GM23338 (cell line): Measurements from ENCODE around the gene ASCL5. TPM values are rescaled to one million over a fixed set of nuclear protein-coding genes. Genes with fewer than 3 reads are reported as not detected.

Experiments used
- ATAC-seq: fragments of 200-7000 bp; cut with Tn5 transposase; 3 replicates; pipeline ENCODE4 v1.9.1; 2020
- DNase-seq: peaks from one replicate; pipeline ENCODE4 v3.0.0-alpha.2; 2015; ENCODE audit warnings: low spot score
- H2AFZ ChIP-seq: fragments of 200-600 bp; sonication (generic); 2 replicates; pipeline ENCODE4 v1.8.0; 2016; ENCODE audit warnings: antibody characterized with exemption, mild to moderate bottlenecking, moderate library complexity
- H3F3A ChIP-seq: fragments of 200-600 bp; sonication (generic); replicated peaks from 2 replicates; pipeline ENCODE4 v1.8.0; 2017; ENCODE audit warnings: antibody characterized with exemption, mixed run types, low read depth
- H3K27ac ChIP-seq: fragments of 200-600 bp; sonication (generic); 2 replicates; pipeline ENCODE4 v1.6.1; 2016; ENCODE audit warnings: low read depth
- H3K27me3 ChIP-seq: fragments of 200-600 bp; sonication (generic); 2 replicates; pipeline ENCODE4 v1.8.0; 2016; ENCODE audit warnings: mild to moderate bottlenecking, mixed run types, moderate library complexity; ENCODE audit not compliant: insufficient read depth
- H3K36me3 ChIP-seq: fragments of 200-600 bp; sonication (generic); 2 replicates; pipeline ENCODE4 v1.8.0; 2016; ENCODE audit warnings: mild to moderate bottlenecking; ENCODE audit not compliant: insufficient read depth
- H3K4me1 ChIP-seq: fragments of 200-600 bp; sonication (generic); 2 replicates; pipeline ENCODE4 v1.8.0; 2016; ENCODE audit warnings: mild to moderate bottlenecking, moderate library complexity; ENCODE audit not compliant: insufficient read depth
- H3K4me2 ChIP-seq: fragments of 200-600 bp; sonication (generic); 2 replicates; pipeline ENCODE4 v1.7.1; 2017; ENCODE audit warnings: mixed run types
- H3K4me3 ChIP-seq: fragments of 200-600 bp; sonication (generic); 2 replicates; pipeline ENCODE4 v1.6.1; 2016; ENCODE audit warnings: mixed run types
- H3K79me2 ChIP-seq: fragments of 200-600 bp; sonication (generic); replicated peaks from 2 replicates; pipeline ENCODE4 v1.8.0; 2017; ENCODE audit warnings: mild to moderate bottlenecking; ENCODE audit not compliant: insufficient read depth
- H3K9me2 ChIP-seq: fragments of 200-600 bp; sonication (generic); 2 replicates; pipeline ENCODE4 v1.8.0; 2017; ENCODE audit not compliant: insufficient read depth
- H4K20me1 ChIP-seq: fragments of 200-600 bp; sonication (generic); replicated peaks from 2 replicates; pipeline ENCODE4 v1.8.0; 2017; ENCODE audit warnings: mild to moderate bottlenecking; ENCODE audit not compliant: insufficient read depth
- H3K27ac Mint-ChIP-seq: 2 replicates; pipeline ENCODE4 v1.8.0; 2020; ENCODE audit warnings: inconsistent platforms, mild to moderate bottlenecking, moderate library complexity, mixed read lengths
- H3K27me3 Mint-ChIP-seq: 3 replicates; pipeline ENCODE4 v1.8.0; 2022; ENCODE audit warnings: low read depth, mild to moderate bottlenecking, moderate library complexity, mixed read lengths, inconsistent platforms; ENCODE audit not compliant: insufficient read depth, poor library complexity
- H3K36me3 Mint-ChIP-seq: 3 replicates; pipeline ENCODE4 v1.8.0; 2021; ENCODE audit warnings: low read depth, mild to moderate bottlenecking, inconsistent platforms, moderate library complexity, mixed read lengths
- H3K4me1 Mint-ChIP-seq: 3 replicates; pipeline ENCODE4 v1.8.0; 2020; ENCODE audit warnings: mild to moderate bottlenecking, inconsistent platforms, mixed read lengths
- H3K4me3 Mint-ChIP-seq: 3 replicates; pipeline ENCODE4 v1.8.0; 2021; ENCODE audit warnings: moderate library complexity, mild to moderate bottlenecking, inconsistent platforms, mixed read lengths
- H3K9me3 Mint-ChIP-seq: 3 replicates; pipeline ENCODE4 v1.8.0; 2020; ENCODE audit warnings: moderate library complexity, mild to moderate bottlenecking, inconsistent platforms, mixed read lengths
- ETS1 ChIP-seq: IDR thresholded peaks from 2 replicates; pipeline ENCODE4 v1.6.1; 2016; ENCODE audit warnings: antibody characterized with exemption
- EZH2phosphoT487 ChIP-seq: fragments of 200-600 bp; sonication (generic); IDR thresholded peaks from one replicate; pipeline ENCODE4 v1.8.1; 2018; ENCODE audit warnings: antibody characterized with exemption; ENCODE audit not compliant: unreplicated experiment
- REST ChIP-seq: IDR thresholded peaks from one replicate; pipeline ENCODE4 v1.6.1; 2018; ENCODE audit warnings: antibody characterized with exemption; ENCODE audit not compliant: unreplicated experiment
- STAT1 ChIP-seq: IDR thresholded peaks from one replicate; pipeline ENCODE4 v1.6.1; 2016; ENCODE audit warnings: antibody characterized with exemption; ENCODE audit not compliant: unreplicated experiment
- ZNF114 ChIP-seq: fragments of 250-450 bp; sonication (Bioruptor Pico); IDR thresholded peaks from 2 replicates; pipeline ENCODE4 v1.5.0; 2020; ENCODE audit warnings: mild to moderate bottlenecking, moderate library complexity
- ZNF331 ChIP-seq: fragments of 250-450 bp; sonication (Bioruptor Pico); IDR thresholded peaks from 2 replicates; pipeline ENCODE4 v1.5.0; 2020; ENCODE audit warnings: low read depth, mild to moderate bottlenecking, moderate library complexity
- polyA plus RNA-seq: library from polyadenylated mRNA; unstranded; fragments of >200 nt; fragmentation: Nextera tagmentation; extraction: Ambion mirVana; gene quantifications from 2 replicates; pipeline ENCODE4 v1.2.1, GENCODE V29; 2016
- total RNA-seq: library from RNA; depleted of rRNA; stranded (reverse); fragments of >200 nt; shearing (Covaris generic); gene quantifications from 2 replicates; pipeline ENCODE4 v1.2.3, GENCODE V29; 2014

ASCL5 gene
- total and polyA plus RNA-seq, 2 experiments from 2014 or later: not detected

- H2AFZ ChIP-seq: peak overlapping the region; percentile 99; the same call in 1 of the 2 replicates
- H3K27me3 Mint-ChIP-seq: peaks cover 39% of the 10 kb centered on the region
- no peak overlapping the region for H3K27ac Mint-ChIP-seq
Measured at GRCh38 chr1:201113451-201114244, 13.3 kb downstream of the ASCL5 start.

More at GRCh38 chr1:201113451-201114244, 13.3 kb downstream of the ASCL5 start:
- peak overlapping the region; percentile 75 for H3K4me3 Mint-ChIP-seq
- DNase-seq (no peak), ATAC-seq (peak; percentile 9)
- Histone ChIP-seq H4K20me1 (no peaks in the 10 kb centered on the region), H3K79me2 (no peaks in the 10 kb centered on the region), H3K27ac (no peak overlapping the region), H3K4me1 (peaks cover 5% of the 10 kb centered on the region), H3K9me2 (no peaks in the 10 kb centered on the region), H3K36me3 (no peaks in the 10 kb centered on the region), H3K4me2 (peak overlapping the region; percentile 94), H3K4me3 (peak overlapping the region; percentile 79), H3K27me3 (peaks cover 40% of the 10 kb centered on the region), H3F3A (no peaks in the 10 kb centered on the region)
- no peaks in the 10 kb centered on the region for H3K36me3 Mint-ChIP-seq
- TF ChIP-seq ZNF114 (CRISPR knock-in tag): no peak
- TF ChIP-seq EZH2phosphoT487: no peak
- TF ChIP-seq REST: no peak
- no peak for TF ChIP-seq ETS1
- no peak for TF ChIP-seq STAT1
- TF ChIP-seq ZNF331 (CRISPR knock-in tag): no peak
- no peaks in the 10 kb centered on the region for H3K9me3 Mint-ChIP-seq
- H3K4me1 Mint-ChIP-seq: peaks cover 2% of the 10 kb centered on the region; the same call in 2 of the 3 replicates
